Measurements from ENCODE around the gene DERL3. TPM values are rescaled to one million over a fixed set of nuclear protein-coding genes. Genes with fewer than 3 reads are reported as not detected.

Gene DERL3
- total RNA-seq, 1 experiment from 2014 or later = 12.5 TPM

DNA sequence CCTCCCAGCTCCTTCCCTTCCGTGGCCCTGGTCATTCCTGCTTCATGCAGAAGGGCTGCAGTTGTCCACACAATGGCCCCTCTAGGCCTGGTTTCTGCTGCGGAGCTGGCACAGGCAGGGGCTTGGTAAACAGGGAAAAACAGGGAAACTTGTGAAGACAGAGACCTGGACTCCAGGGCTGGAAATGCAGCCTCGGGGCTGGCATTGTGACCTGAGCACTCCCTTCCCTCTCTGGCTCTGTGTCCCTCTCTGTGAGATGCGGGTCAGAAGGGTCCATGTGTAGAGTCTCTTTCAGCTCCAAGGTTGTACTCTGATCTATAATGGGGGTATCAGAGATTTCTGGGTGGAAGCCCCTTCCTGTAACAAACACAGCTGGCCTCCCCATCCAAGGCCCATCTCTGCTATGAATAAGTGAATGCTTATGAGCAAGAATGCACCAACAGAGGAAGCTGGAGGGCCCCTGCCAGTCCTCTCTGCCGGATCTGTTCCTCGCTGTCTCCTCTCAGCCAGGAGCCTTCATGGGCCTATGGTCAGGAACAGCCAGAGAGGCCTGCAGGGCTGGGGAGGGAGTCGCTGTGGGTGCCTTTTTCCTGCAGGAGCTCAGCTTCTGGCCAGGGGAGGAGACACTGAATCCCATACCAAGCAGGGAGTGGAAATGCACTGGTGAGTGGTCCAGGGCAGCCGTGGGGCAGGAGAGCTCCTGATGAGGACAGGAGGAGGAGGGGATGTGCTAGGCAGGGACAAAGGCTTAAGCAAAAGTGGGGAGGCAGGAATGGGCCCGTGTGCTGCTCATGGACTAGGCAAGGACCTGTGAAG, 6.7 kb upstream of the DERL3 start:
- Mint-ChIP-seq H3K27ac (no peak overlapping the region), H3K4me1 (peaks cover 46% of the 10 kb centered on the region), H3K36me3 (no peaks in the 10 kb centered on the region), H3K4me3 (no peak overlapping the region), H3K9me3 (no peaks in the 10 kb centered on the region), H3K27me3 (ENCODE audit: low read depth) (peaks cover 18% of the 10 kb centered on the region)
- ChIA-PET POLR2A (interaction anchor here (0.7 to 1.5 kb wide), 2 partner anchors 12 kb away, joined by 3 to 7 read pairs; partner anchors contain the start of gene SLC2A11), CTCF (interaction anchor here (0.9 to 3.5 kb wide), 8 partner anchors 12 to 77 kb away, joined by 3 to 24 read pairs (median 7); partner anchors contain the start of genes MIF, MMP11 and SLC2A11)
- no peak for DNase-seq (ENCODE audit: low spot score)
- ATAC-seq = no peak
- no peak for TF ChIP-seq ZNF416 (CRISPR knock-in tag; IDR thresholded peaks at IDR 0.05)
- TF ChIP-seq ZNF232 (CRISPR knock-in tag; IDR thresholded peaks at IDR 0.05) = no peak
- TF ChIP-seq NFYB (CRISPR knock-in tag; conservative IDR thresholded peaks at IDR 0.05; ENCODE audit: low read depth) = no peak
- TF ChIP-seq ZNF263 (CRISPR knock-in tag; IDR thresholded peaks at IDR 0.05; ENCODE audit: low read depth) = no peak
- no peak for TF ChIP-seq IRF1 (CRISPR knock-in tag; IDR thresholded peaks at IDR 0.05)
- TF ChIP-seq, protein P1, sequence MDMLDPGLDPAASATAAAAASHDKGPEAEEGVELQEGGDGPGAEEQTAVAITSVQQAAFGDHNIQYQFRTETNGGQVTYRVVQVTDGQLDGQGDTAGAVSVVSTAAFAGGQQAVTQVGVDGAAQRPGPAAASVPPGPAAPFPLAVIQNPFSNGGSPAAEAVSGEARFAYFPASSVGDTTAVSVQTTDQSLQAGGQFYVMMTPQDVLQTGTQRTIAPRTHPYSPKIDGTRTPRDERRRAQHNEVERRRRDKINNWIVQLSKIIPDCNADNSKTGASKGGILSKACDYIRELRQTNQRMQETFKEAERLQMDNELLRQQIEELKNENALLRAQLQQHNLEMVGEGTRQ (CRISPR knock-in tag; IDR thresholded peaks at IDR 0.05) = no peak
- no peak for TF ChIP-seq FOXJ3 (CRISPR knock-in tag; IDR thresholded peaks at IDR 0.05; ENCODE audit: borderline replicate concordance)

- no peak for DNase-seq (ENCODE audit: low spot score)
- ChIA-PET POLR2A (interaction anchor here (0.5 to 0.7 kb wide), 2 partner anchors 13 to 957 kb away, joined by 3 read pairs; partner anchors contain the start of gene SLC2A11), CTCF (interaction anchor here (1.1 to 3.5 kb wide), 4 partner anchors 13 to 73 kb away, joined by 3 to 24 read pairs (median 11); partner anchors contain the start of genes MIF, MMP11 and SLC2A11)
- peaks cover 44% of the 10 kb centered on the region for H3K4me1 Mint-ChIP-seq
- H3K4me3 Mint-ChIP-seq = no peak overlapping the region
- peaks cover 21% of the 10 kb centered on the region for H3K27me3 Mint-ChIP-seq (ENCODE audit: low read depth)
- TF ChIP-seq PRRX2 (CRISPR knock-in tag; IDR thresholded peaks at IDR 0.05) = no peak
- TF ChIP-seq ELF4 (CRISPR knock-in tag; IDR thresholded peaks at IDR 0.05; ENCODE audit: low read depth) = no peak
- TF ChIP-seq RELA (CRISPR knock-in tag; IDR thresholded peaks at IDR 0.05; ENCODE audit: borderline replicate concordance) = no peak
- no peak for TF ChIP-seq SMAD4 (CRISPR knock-in tag; IDR thresholded peaks at IDR 0.05)
- peak; percentile 61; the same call in 1 of the 2 replicates for TF ChIP-seq ZNF121 (CRISPR knock-in tag; IDR thresholded peaks at IDR 0.05)
- TF ChIP-seq, protein P2, sequence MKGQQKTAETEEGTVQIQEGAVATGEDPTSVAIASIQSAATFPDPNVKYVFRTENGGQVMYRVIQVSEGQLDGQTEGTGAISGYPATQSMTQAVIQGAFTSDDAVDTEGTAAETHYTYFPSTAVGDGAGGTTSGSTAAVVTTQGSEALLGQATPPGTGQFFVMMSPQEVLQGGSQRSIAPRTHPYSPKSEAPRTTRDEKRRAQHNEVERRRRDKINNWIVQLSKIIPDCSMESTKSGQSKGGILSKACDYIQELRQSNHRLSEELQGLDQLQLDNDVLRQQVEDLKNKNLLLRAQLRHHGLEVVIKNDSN (CRISPR knock-in tag; IDR thresholded peaks at IDR 0.05) = no peak
- TF ChIP-seq RORB (CRISPR knock-in tag; IDR thresholded peaks at IDR 0.05) = no peak
- no peak for ATAC-seq
- no peaks in the 10 kb centered on the region for H3K36me3 Mint-ChIP-seq
- no peaks in the 10 kb centered on the region for H3K9me3 Mint-ChIP-seq
- no peak overlapping the region; the same call in 1 of the 2 replicates for H3K27ac Mint-ChIP-seq
Measured at GRCh38 chr22:23844739-23845202, 6.0 kb upstream of the DERL3 start.

GRCh38 chr22:23842599-23842998, 3.8 kb upstream of the DERL3 start:
- no peaks in the 10 kb centered on the region for H3K9me3 Mint-ChIP-seq
- H3K27ac Mint-ChIP-seq = no peak overlapping the region
- H3K4me1 Mint-ChIP-seq = peaks cover 39% of the 10 kb centered on the region
- H3K4me3 Mint-ChIP-seq = no peak overlapping the region
- POLR2A ChIA-PET = no interaction called here
- no peaks in the 10 kb centered on the region for H3K36me3 Mint-ChIP-seq
- CTCF ChIA-PET = interaction anchor here (0.6 to 2.0 kb wide), 2 partner anchors 72 to 518 kb away, joined by 3 to 4 read pairs; no protein-coding TSS in a partner anchor
- H3K27me3 Mint-ChIP-seq (ENCODE audit: low read depth) = peaks cover 23% of the 10 kb centered on the region
- no peak for TF ChIP-seq ELF4 (CRISPR knock-in tag; IDR thresholded peaks at IDR 0.05; ENCODE audit: low read depth)
- no peak for ATAC-seq
- no peak for DNase-seq (ENCODE audit: low spot score)

DNA sequence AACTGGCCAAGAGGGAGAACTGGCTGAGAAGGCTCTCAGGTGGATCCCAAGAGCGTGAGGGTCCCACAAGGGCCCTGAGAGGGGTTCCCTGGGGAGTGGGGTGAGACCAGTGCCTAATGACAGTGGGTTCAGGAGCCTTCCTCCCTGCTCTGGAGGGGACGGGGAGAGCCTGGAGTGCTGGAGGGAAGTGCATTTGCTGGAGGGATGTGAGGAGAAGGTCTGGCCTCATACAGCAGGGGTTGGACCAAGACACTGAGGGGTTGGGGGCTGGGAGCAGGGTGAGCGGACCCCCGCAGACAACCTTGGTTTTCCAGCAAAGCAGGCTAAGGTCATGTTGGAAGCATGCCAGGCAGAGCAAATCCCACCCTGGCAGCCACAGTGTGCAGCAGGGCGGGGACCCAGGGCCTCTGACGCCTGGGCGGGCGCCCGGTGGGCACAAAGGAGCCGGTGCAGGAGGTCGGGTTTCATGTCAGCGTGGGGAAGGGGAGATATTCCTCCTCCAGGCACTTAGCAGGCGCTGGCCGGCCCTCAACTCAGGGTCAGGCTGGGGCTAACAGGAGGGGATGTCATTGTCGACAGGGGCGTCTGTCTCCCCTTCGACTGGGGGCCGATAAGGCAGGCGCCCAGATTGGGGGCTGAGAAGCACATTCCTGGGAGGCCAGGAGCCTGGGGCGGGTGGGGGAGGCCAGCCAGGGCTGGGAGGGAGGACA, 3.1 kb upstream of the DERL3 start:
- no peak for DNase-seq (ENCODE audit: low spot score)
- no peak overlapping the region for H3K27ac Mint-ChIP-seq
- no peak for TF ChIP-seq TEAD4 (CRISPR knock-in tag; IDR thresholded peaks at IDR 0.05)
- TF ChIP-seq, protein P3, sequence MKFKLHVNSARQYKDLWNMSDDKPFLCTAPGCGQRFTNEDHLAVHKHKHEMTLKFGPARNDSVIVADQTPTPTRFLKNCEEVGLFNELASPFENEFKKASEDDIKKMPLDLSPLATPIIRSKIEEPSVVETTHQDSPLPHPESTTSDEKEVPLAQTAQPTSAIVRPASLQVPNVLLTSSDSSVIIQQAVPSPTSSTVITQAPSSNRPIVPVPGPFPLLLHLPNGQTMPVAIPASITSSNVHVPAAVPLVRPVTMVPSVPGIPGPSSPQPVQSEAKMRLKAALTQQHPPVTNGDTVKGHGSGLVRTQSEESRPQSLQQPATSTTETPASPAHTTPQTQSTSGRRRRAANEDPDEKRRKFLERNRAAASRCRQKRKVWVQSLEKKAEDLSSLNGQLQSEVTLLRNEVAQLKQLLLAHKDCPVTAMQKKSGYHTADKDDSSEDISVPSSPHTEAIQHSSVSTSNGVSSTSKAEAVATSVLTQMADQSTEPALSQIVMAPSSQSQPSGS (CRISPR knock-in tag; IDR thresholded peaks at IDR 0.05; ENCODE audit: borderline replicate concordance, low read depth) = no peak
- no peak for TF ChIP-seq NR1H2 (CRISPR knock-in tag; IDR thresholded peaks at IDR 0.05)
- TF ChIP-seq AR (CRISPR knock-in tag; IDR thresholded peaks at IDR 0.05) = no peak
- TF ChIP-seq KAT7 (CRISPR knock-in tag; IDR thresholded peaks at IDR 0.05; ENCODE audit: borderline replicate concordance) = no peak

More for the DNA sequence above, 3.1 kb upstream of the DERL3 start:
- CTCF ChIA-PET = interaction anchor here (0.6 to 2.0 kb wide), 2 partner anchors 43 to 71 kb away, joined by 4 read pairs; no protein-coding TSS in a partner anchor
- Mint-ChIP-seq H3K4me3 (no peak overlapping the region), H3K27me3 (ENCODE audit: low read depth) (peaks cover 23% of the 10 kb centered on the region), H3K36me3 (no peaks in the 10 kb centered on the region), H3K4me1 (peaks cover 35% of the 10 kb centered on the region), H3K9me3 (no peaks in the 10 kb centered on the region)
- no peak for ATAC-seq
- POLR2A ChIA-PET = no interaction called here

All from WTC11 (cell line).